Measurements from ENCODE around the gene ELL. TPM values are rescaled to one million over a fixed set of nuclear protein-coding genes. Genes with fewer than 3 reads are reported as not detected.
A peak's percentile ranks its signal among the peaks of the same experiment; 100 is the strongest.

Gene ELL
- total and polyA plus RNA-seq, 9 of the 15 experiments (the other 6 are each of a cell fraction or from before 2014, with no cell fraction given) = 0.24 to 22.5 (median 4.1) TPM

GRCh38 chr19:18435178-18435841 lies 86.6 kb downstream of the ELL start:
- Histone ChIP-seq H3K4me3 (no peak overlapping the region), H3K9ac (ENCODE audit: insufficient read depth in 1 of 2, low read depth in 2 of 2, low read length in 2 of 2) (peak overlapping the region in 1 of 2 experiments; percentile 55; a peak in 2 of 4 replicates), H3K9me3 (replicated peaks; ENCODE audit: control insufficient read depth, insufficient read depth, low read depth, low read length) (no peaks in the 10 kb centered on the region), H3K4me2 (ENCODE audit: insufficient read depth, low read length) (no peak overlapping the region), H3K27me3 (ENCODE audit: control insufficient read depth in 2 of 2, insufficient read depth in 2 of 2, low read length in 2 of 2) (no peaks in the 10 kb centered on the region), H4K20me1 (replicated peaks; ENCODE audit: control insufficient read depth, insufficient read depth, low read length) (peaks cover 9% of the 10 kb centered on the region), H3K27ac (ENCODE audit: extremely low read depth, low read depth, low read length) (no peak overlapping the region; the same call in 2 of the 3 replicates), H3K9me1 (ENCODE audit: control insufficient read depth, insufficient read depth, low read length) (no peaks in the 10 kb centered on the region), H2AFZ (ENCODE audit: low read depth, low read length) (no peak overlapping the region), H3K79me2 (ENCODE audit: control insufficient read depth, insufficient read depth, low read length) (peaks cover 62% of the 10 kb centered on the region), H3K36me3 (ENCODE audit: control insufficient read depth, insufficient read depth, low read length) (peaks cover 56% of the 10 kb centered on the region), H3K4me1 (replicated peaks in 1 of 2; ENCODE audit: control insufficient read depth in 2 of 2, insufficient read depth in 2 of 2, low read length in 2 of 2) (peaks cover 48 to 96% of the 10 kb centered on the region in 2 experiments)
- 0 out of 2 replicates have a peak, but pooled peaks have one; percentile 66 for TF ChIP-seq RBM14 (IDR thresholded peaks at IDR 0.05; ENCODE audit: borderline replicate concordance, insufficient read depth, low read depth, low read length)
- TF ChIP-seq ZNF551 (CRISPR knock-in tag; IDR thresholded peaks at IDR 0.05) = no peak
- TF ChIP-seq PRPF4 (IDR thresholded peaks at IDR 0.05; ENCODE audit: insufficient read depth, low read depth, low read length, poor library complexity, severe bottlenecking) = peak; percentile 66
- TF ChIP-seq ZBTB33 (CRISPR knock-in tag; IDR thresholded peaks at IDR 0.05) = peak; percentile 99
- TF ChIP-seq POLR2G (IDR thresholded peaks at IDR 0.05; ENCODE audit: low read depth, low read length) = peak; percentile 82
- TF ChIP-seq HNRNPL (IDR thresholded peaks at IDR 0.05; ENCODE audit: low read depth, low read length) = peak; percentile 92
- TF ChIP-seq STAT5A (IDR thresholded peaks at IDR 0.05; ENCODE audit: borderline replicate concordance, low read length) = no peak
- TF ChIP-seq RBM22 (IDR thresholded peaks at IDR 0.05; ENCODE audit: low read depth, low read length, poor library complexity, severe bottlenecking) = peak; percentile 72
- 0 out of 2 replicates have a peak, but pooled peaks have one; percentile 10 for TF ChIP-seq POLR2A (conservative IDR thresholded peaks at IDR 0.05)
- TF ChIP-seq ZBTB17 (CRISPR knock-in tag; IDR thresholded peaks at IDR 0.05) = no peak
- TF ChIP-seq RBFOX2 (IDR thresholded peaks at IDR 0.05; ENCODE audit: low read depth, low read length) = peak; percentile 61
- TF ChIP-seq HMGN3 (IDR thresholded peaks at IDR 0.05; ENCODE audit: borderline replicate concordance, extremely low read depth, insufficient read length, low read depth, low read length) = peak; percentile 35
- no peak; the same call in 1 of the 2 replicates for TF ChIP-seq ZBTB7A (IDR thresholded peaks at IDR 0.05; ENCODE audit: borderline replicate concordance, control insufficient read depth, low read depth, low read length)
- ATAC-seq (no peak), FAIRE-seq (no peak), DNase-seq (ENCODE audit: extremely low read depth in 1 of 4, low spot score in 3 of 4) (no peak)
- POLR2A ChIA-PET = interaction anchor here (0.6 to 1.2 kb wide), 5 partner anchors 12 to 157 kb away, joined by 3 to 4 read pairs (median 3); partner anchors contain the start of genes GDF15 and LSM4
- WGBS (ENCODE audit: insufficient coverage, low coverage, missing lambda C conversion rate) = 86% methylated on average over 22 of the region's 49 CpGs
- intact Hi-C loops (cut with micrococcal nuclease) (no loop called here), in situ Hi-C loops (cut with MboI) (no loop called here)
- no TSS peak for BruUV-seq (replicated peaks)
- CTCF ChIA-PET (ENCODE audit: low intra/inter-chr PET ratio) = no interaction called here
